ENCODE measurements around the gene SIT1.

The SIT1 gene

DNA sequence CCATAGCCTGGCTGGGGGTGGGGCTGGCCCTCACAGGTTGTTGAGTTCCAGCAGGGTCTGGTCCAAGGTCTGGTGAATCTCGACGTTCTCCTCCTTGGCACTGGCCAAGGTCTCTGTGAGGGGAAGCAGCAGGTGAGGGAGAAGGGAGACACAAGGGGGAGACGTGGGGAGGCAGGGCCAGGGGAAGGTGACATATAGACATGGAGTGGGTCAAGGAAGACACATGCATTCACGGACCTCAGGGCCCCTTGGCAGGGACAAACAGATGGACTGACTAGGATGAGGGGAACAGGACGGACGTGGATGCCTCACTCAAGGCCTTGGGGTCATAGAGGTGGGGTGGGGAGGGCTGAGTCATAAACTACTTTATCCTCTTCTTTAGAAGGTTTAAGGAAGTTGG is 31.3 kb upstream of the SIT1 start:
- no peak for DNase-seq

GRCh38 chr9:35681341-35682002 is 30.7 kb upstream of the SIT1 start:
- DNase-seq = no peak

- DNase-seq = no peak
Observed at GRCh38 chr9:35680331-35681105, 29.8 kb upstream of the SIT1 start.

DNA sequence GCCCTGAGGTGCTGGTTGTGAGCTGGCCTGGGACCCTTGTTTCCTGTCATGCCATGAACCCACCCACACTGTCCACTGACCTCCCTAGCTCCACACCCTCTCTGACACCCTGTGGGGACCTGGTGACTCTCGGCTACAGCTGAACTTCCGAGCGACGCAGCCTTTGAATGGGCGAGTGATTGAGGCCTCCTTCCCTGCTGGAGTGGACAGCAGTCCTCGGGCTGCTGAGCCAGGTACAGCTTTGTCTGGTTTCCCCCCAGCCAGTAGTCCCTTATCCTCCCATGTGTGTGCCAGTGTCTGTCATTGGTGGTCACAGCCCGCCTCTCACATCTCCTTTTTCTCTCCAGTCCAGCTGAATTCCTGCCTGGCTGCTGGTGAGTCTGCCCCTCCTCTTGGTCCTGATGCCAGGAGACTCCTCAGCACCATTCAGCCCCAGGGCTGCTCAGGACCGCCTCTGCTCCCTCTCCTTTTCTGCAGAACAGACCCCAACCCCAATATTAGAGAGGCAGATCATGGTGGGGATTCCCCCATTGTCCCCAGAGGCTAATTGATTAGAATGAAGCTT is 29.1 kb upstream of the SIT1 start:
- DNase-seq = no peak

DNA sequence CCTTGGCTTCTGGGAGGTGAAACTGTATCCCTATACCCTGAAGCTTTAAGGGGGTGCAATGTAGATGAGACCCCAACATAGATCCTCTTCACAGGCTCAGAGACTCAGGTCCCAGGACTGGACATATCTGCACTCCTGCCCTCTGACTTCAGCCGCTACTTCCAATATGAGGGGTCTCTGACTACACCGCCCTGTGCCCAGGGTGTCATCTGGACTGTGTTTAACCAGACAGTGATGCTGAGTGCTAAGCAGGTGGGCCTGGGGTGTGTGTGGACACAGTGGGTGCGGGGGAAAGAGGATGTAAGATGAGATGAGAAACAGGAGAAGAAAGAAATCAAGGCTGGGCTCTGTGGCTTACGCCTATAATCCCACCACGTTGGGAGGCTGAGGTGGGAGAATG is 28.4 kb upstream of the SIT1 start:
- no peak for DNase-seq

DNA sequence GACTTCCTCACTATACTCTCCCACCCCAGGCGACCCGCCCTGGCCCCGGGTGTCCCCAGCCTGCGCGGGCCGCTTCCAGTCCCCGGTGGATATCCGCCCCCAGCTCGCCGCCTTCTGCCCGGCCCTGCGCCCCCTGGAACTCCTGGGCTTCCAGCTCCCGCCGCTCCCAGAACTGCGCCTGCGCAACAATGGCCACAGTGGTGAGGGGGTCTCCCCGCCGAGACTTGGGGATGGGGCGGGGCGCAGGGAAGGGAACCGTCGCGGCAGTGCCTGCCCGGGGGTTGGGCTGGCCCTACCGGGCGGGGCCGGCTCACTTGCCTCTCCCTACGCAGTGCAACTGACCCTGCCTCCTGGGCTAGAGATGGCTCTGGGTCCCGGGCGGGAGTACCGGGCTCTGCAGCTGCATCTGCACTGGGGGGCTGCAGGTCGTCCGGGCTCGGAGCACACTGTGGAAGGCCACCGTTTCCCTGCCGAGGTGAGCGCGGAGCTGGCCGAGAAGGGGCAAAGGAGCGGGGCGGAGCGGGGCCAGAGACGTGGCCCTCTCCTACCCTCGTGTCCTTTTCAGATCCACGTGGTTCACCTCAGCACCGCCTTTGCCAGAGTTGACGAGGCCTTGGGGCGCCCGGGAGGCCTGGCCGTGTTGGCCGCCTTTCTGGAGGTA is 25.1 kb upstream of the SIT1 start:
- DNase-seq = no peak

DNA sequence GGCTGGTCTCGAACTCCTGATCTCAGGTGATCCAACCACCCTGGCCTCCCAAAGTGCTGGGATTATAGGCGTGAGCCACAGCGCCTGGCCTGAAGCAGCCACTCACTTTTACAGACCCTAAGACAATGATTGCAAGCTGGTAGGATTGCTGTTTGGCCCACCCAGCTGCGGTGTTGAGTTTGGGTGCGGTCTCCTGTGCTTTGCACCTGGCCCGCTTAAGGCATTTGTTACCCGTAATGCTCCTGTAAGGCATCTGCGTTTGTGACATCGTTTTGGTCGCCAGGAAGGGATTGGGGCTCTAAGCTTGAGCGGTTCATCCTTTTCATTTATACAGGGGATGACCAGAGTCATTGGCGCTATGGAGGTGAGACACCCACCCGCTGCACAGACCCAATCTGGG is 24.5 kb upstream of the SIT1 start:
- DNase-seq = no peak

GRCh38 chr9:35674025-35674361 is 23.3 kb upstream of the SIT1 start:
- no peak for DNase-seq

DNA sequence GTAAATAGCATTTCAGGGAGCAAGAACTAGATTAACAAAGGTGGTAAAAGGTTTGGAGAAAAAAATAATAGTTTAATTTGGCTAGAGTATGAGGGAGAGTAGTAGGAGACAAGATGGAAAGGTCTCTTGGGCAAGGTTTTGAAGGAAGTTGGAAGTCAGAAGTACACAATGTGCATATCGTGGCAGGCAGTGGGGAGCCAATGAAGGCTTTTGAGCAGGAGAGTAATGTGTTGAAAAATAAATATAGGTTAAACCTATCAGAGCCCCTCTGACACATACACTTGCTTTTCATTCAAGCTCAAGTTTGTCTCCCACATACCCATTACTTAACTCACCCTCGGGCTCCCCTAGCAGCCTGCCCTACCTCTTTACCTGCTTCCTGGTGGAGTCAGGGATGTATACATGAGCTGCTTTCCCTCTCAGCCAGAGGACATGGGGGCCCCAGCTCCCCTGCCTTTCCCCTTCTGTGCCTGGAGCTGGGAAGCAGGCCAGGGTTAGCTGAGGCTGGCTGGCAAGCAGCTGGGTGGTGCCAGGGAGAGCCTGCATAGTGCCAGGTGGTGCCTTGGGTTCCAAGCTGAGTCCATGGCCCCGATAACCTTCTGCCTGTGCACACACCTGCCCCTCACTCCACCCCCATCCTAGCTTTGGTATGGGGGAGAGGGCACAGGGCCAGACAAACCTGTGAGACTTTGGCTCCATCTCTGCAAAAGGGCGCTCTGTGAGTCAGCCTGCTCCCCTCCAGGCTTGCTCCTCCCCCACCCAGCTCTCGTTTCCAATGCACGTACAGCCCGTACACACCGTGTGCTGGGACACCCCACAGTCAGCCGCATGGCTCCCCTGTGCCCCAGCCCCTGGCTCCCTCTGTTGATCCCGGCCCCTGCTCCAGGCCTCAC is 22.6 kb upstream of the SIT1 start, which contains the start of gene CA9:
TSS of gene CA9 (plus strand) at position 797 of the 893 bp plus-strand sequence. CDS start at position 829, 32 bp downstream.
- DNase-seq = no peak

DNA sequence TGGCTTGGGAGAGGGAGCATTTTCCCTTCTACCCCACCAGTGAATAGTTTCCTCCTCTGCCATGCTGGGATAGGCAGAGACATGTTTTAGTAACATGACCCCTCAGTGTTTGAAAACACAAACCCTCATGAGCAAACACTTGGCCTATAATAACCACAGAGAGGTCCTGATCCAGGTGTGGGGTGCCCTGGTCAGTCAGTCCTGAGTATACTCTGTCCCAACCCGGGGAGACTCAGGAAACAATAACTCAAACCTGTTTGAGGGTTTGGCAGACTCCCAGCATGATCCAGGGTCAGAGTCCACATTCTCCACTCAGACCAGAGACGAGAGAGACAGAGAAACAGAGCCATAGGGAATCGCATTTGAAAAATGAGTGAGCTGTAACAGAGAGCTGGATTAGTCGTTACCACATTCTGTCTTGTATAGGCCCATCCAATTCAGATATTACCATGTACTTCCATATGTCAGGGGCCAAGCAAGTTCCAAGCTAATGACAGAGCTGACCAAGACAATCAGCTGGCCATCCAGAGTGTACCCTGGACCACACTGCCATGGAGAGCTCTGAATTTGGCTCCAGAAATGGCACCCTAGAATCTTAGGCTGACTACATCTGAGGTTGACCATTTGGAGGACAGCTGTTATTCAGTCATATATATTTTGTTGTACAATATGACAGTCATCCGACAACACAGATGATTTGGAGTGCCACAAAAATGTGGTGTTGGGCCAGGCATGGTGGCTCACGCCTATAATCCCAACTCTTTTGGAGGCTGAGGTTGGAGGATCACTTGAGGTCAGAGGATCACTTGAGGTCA is 18.8 kb upstream of the SIT1 start:
- DNase-seq = no peak

GRCh38 chr9:35667939-35668338 is 17.2 kb upstream of the SIT1 start:
- no peak for DNase-seq

GRCh38 chr9:35666549-35666948 is 15.8 kb upstream of the SIT1 start:
- no peak for DNase-seq

DNA sequence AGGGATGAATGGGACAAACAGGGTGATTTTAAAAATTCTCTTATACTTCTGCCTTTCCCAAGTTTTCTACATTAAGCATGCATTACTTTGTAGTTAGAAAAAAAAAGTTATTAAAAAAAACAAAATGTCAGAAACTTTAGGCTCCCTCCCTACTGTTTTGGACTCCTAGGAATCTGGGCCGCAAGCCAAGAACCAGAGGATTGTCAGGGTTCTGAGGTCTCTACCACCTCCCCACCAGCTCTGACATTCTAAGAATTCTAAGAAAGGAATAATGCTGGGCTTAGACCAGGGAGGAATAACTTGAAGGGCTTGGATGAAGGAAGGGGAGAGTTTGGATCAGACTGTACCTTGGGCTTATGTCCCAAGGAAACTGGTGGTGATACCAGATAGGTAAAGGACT is 15.3 kb upstream of the SIT1 start:
- no peak for DNase-seq

DNA sequence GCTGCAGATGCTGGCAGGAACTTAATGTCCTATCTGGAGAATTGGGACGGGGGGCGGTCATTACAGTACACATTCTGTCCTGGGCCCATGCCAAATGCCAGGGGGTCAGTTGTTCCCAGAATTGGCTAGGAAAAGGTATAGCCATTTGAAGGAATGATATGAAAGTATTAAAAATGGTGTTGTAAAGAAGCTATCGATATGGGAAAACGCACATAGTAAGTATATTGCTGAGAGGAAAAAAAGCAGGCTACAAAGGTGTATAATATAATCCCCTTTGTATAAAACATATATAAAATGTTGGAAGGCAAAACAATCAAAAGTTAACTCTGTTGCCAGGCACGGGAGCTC is 14.7 kb upstream of the SIT1 start:
- DNase-seq = no peak

GRCh38 chr9:35664531-35665470 is 14.1 kb upstream of the SIT1 start, which contains the start of gene ARHGEF39:
Gene ARHGEF39, minus strand, starts transcription at chr9:35665195. Its CDS starts 26 bp downstream, at chr9:35665169.
- peak; percentile 89 for DNase-seq

- no peak for DNase-seq
Observed at GRCh38 chr9:35662437-35662836, 11.7 kb upstream of the SIT1 start.

DNA sequence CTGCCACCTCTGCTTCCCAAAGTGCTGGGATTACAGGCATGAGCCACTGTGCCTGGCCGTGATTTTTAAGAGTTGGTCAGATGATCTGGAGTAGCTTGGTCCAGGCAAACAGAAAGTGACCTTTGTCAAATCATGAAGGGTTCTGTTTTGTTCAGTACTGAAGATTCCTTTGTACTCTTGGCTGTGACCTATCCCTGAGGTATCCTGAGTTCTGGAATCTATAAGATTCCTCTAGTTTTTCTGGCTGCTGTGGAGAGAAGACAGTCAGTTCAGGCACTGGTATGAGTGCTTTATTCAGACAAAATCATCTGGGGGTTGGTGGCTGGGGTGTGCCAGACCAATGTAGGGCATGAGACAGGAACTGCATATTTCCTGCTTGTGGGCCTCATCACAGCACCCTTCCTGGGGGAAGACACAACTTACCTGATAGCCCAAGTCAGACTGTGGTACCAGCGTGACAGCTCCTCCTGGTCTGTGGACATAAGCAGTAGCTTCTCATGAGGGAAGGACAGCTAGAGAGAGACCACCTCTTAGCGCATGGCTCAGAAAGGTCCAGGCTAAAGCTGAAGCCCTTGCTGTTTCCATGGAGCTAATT is 11.1 kb upstream of the SIT1 start:
- DNase-seq = no peak

DNA sequence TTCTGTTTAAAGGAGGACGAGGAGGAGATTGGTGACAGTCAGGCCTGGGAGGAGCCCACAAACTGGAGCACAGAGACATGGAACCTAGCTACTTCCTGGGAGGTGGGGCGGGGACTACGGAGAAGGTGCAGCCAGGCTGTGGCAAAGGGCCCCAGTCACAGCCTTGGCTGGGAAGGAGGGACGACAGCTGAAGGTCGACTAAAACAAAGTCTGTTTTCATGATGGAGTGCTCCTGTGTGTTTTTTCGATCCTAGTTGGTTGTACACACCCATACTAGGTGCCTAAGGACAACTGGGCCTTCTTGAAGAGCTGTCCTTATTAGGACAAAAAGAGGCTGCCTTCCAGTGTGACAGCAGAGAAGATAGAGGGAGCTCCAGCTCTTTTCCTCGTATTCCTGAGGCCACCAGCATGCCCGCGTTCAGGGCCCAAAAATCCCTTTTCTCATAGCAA is 10.3 kb upstream of the SIT1 start:
- no peak for DNase-seq

DNA sequence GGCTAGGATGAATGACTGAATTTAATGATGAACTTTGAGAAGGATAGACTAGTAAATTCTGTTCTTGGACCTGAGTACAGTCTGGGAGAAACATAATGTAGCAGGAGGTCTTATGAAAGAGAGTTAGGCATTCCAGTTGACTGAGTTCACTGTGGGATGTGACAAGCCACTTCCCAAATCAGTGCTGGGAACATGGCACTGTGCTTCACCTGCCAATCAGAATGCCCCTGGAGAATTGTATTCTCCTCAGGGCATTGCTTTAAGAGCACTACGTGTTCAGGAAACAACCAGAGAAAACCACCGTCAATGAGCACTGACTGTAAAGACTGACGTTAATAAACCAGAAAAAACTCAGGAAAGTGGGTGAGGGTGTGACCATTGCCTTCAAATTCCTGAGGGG is 8.6 kb upstream of the SIT1 start:
- no peak for DNase-seq

DNA sequence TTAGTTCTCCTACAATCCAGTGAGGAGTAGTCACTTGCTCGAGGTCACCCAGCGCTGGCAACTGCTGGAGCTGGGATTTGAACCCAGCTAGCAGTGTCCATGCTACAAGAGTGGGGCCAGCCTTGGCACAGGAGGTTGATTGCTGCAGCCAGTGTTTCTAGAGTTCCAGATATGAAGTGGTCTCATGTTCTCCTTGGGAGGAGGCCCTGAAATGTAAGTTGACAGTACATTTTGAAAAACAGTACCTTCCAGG is 8.2 kb upstream of the SIT1 start:
- DNase-seq = no peak
